Measurements from ENCODE around the gene CACFD1. TPM values are rescaled to one million over a fixed set of nuclear protein-coding genes. Genes with fewer than 3 reads are reported as not detected.
A peak's percentile ranks its signal among the peaks of the same experiment; 100 is the strongest.

CACFD1 gene
- total and polyA plus RNA-seq, 2 experiments from 2014 or later, result 61.7 to 64.0 TPM

DNA sequence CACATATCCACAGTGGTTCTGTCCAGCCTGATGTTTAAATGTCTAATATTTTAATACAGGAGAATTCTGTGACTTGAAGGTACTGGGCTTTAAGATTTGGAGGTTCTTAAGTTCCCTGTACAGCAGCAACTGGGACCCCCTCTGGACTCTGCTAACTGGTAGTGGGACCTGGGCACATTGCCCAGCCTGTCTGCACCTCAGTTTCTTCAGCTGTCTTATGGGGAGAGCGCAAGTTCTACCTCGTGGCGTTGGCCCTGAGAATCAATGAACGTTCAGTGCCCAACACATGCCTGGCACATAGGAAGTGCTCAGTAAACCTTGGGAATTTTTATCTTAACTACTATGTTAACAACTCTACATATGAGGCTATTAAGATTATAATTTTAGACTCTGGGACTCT is 17.7 kb downstream of the CACFD1 start:
- no peak for TF ChIP-seq CTCF (IDR thresholded peaks at IDR 0.05; ENCODE audit: low read depth, low read length)
- Histone ChIP-seq H3K4me1 (ENCODE audit: low read depth) (peaks cover 4% of the 10 kb centered on the region), H3K36me3 (no peaks in the 10 kb centered on the region), H3K27me3 (peaks cover 7% of the 10 kb centered on the region), H3K27ac (no peak overlapping the region), H3K9me3 (ENCODE audit: low read depth) (no peaks in the 10 kb centered on the region), H3K4me3 (no peak overlapping the region)
- DNase-seq (ENCODE audit: low read depth in 1 of 2, low spot score in 1 of 2), result no peak

DNA sequence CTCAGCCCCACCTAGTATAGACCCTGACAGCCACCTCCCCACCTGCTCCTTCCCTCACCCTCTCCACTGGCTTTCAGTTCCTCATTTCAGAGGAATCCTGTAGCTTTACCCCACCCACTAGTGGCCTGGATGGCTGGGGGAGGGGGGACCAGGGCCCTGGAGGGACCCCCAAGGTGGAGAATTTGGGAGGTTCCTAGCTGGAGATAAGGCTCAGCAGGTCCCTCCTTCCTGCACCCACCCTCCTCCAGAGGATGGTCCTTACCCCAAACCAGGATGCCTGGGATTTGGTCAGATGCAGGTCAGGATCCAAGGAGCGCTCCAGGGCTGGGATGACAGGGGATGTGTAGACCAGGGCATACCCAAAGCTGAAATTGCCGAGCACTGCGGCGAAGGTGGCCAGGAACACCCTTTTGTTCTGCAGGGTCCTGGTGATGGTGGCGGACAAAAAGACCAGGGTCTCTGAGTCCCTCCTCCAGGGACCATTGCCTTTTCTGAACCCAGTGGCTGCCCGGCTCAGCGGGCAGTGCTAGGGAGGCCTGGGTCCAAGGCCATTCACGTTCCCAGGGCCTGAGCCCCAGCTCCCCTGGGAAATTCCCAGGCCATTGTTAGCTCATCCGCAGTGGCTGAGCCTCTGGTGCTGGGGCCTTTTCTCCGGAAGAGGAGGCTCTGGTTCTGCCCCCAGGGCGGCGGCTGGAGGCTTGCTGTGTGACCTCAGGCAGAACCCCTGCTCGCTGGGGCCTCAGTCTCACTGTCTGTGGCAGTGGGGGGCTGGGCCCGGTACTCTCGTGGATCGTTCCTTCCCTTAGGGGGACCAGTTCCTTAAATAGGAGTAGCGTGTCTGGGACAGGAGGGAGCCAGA is 18.4 kb downstream of the CACFD1 start:
- Histone ChIP-seq H3K4me1 (ENCODE audit: low read depth) (peaks cover 4% of the 10 kb centered on the region), H3K9me3 (ENCODE audit: low read depth) (no peaks in the 10 kb centered on the region), H3K36me3 (no peaks in the 10 kb centered on the region), H3K4me3 (peak overlapping the region; percentile 39), H3K27me3 (peaks cover 7% of the 10 kb centered on the region), H3K27ac (no peak overlapping the region)
- TF ChIP-seq CTCF (IDR thresholded peaks at IDR 0.05; ENCODE audit: low read depth, low read length), result no peak
- DNase-seq (ENCODE audit: low read depth in 1 of 2, low spot score in 1 of 2), result peak in 1 of 2 donors; percentile 38

DNA sequence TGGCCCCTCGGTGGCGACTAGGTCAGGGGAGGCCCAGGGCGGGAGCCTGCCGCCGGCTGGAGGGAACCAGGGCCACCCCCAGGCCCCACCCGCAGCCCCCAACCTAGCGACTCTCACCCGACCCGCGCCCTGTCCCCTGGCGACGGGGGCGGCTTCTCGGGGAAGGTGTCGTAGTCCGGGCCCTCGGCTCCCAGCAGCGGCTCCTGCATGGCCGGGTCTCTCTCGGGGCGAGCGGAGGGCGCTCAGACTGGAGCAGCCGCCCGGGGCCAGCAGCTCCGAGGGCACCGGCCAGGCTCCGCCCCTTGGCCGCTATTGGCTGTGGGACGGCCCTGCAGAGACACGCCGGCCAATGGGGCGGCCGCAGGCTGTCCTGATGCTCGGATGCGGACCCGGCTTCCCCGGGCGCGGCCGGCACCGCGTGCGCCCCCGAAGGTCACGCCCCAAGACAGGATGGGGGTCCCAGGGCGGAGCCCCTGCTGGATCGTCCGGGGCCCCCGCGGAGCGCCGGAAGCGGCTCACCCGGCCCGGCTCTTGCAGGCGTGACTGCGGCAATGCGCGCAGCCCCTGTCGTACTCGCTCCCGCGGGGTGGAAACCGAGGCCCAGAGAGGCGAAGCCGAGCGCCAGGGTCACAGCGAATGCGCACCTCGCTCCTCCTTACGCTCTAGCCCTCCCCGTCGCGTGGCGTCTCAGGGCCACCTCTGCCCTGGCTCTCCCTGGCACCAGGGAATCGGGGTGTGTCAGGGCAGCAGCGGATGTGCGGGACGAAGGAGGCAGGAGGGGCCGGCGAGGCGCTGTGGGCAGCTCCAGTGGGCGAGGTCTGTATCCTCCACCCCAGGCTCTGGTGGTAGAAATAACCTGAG is 19.3 kb downstream of the CACFD1 start, which contains the start of gene SLC2A6:
Gene SLC2A6, minus strand, starts transcription at position 249 of the 861 bp plus-strand sequence. Its CDS starts 40 bp downstream, at position 209.
- Histone ChIP-seq H3K4me1 (ENCODE audit: low read depth) (peaks cover 4% of the 10 kb centered on the region), H3K27ac (no peak within 1 kb of the TSS), H3K4me3 (peak within 1 kb of the TSS; percentile 39), H3K9me3 (ENCODE audit: low read depth) (no peaks in the 10 kb centered on the region), H3K36me3 (no peaks in the 10 kb centered on the region), H3K27me3 (peaks cover 7% of the 10 kb centered on the region)
- no peak for TF ChIP-seq CTCF (IDR thresholded peaks at IDR 0.05; ENCODE audit: low read depth, low read length)
- DNase-seq (ENCODE audit: low read depth in 1 of 2, low spot score in 1 of 2), result peak; percentile 82 to 94

- no peak for DNase-seq (ENCODE audit: low read depth in 1 of 2, low spot score in 1 of 2)
- TF ChIP-seq CTCF (IDR thresholded peaks at IDR 0.05; ENCODE audit: low read depth, low read length), result no peak
- Histone ChIP-seq H3K27me3 (peaks cover 7% of the 10 kb centered on the region), H3K36me3 (no peaks in the 10 kb centered on the region), H3K9me3 (ENCODE audit: low read depth) (no peaks in the 10 kb centered on the region), H3K4me1 (ENCODE audit: low read depth) (peaks cover under 1% of the 10 kb centered on the region), H3K4me3 (no peak overlapping the region), H3K27ac (no peak overlapping the region)
Measured at GRCh38 chr9:133483611-133484010, 23.8 kb downstream of the CACFD1 start.

GRCh38 chr9:133484671-133485437 is 25.1 kb downstream of the CACFD1 start:
- no peak for DNase-seq (ENCODE audit: low read depth in 1 of 2, low spot score in 1 of 2)
- no peak for TF ChIP-seq CTCF (IDR thresholded peaks at IDR 0.05; ENCODE audit: low read depth, low read length)
- Histone ChIP-seq H3K27ac (no peak overlapping the region), H3K4me3 (no peak overlapping the region), H3K4me1 (ENCODE audit: low read depth) (no peaks in the 10 kb centered on the region), H3K9me3 (ENCODE audit: low read depth) (no peaks in the 10 kb centered on the region), H3K27me3 (peaks cover 2% of the 10 kb centered on the region), H3K36me3 (no peaks in the 10 kb centered on the region)

All from cardiac muscle cell (in vitro differentiated cells and primary cell).